K562 (cell line): ENCODE data around the gene RAB43. TPM values are rescaled to one million over a fixed set of nuclear protein-coding genes. Genes with fewer than 3 reads are reported as not detected.

Experiments
- ATAC-seq: fragments of 200-7000 bp; cut with Tn5 transposase; 3 replicates; pipeline ENCODE4 v1.9.1; 2020; ENCODE audit warnings: moderate library complexity
- BruUV-seq: library from RNA; stranded (reverse); fragments of 400-500 nt; replicated peaks from 2 replicates; lab custom pipeline; 2021; lab: Mats Ljungman, UMichigan
- CTCF ChIA-PET: fragments of 300-600 bp; formaldehyde crosslinking; extraction: SDS; loops from one replicate; lab custom pipeline; 2021; ENCODE audit warnings: low intra/inter-chr PET ratio; lab: Yijun Ruan, JAX
- POLR2A ChIA-PET: fragments of 300-600, 350-650 bp; sonication (Branson Sonifier 250); formaldehyde crosslinking; extraction: SDS; loops from one replicate; lab custom pipeline; 2021; ENCODE audit warnings: antibody characterized with exemption, inconsistent platforms; lab: Yijun Ruan, JAX
- DNase-seq, 4 experiments: peaks; one replicate each; pipeline versions ENCODE4 v3.0.0 to v3.0.0-alpha.2; 2011 to 2018; ENCODE audit warnings: low spot score in 3 of 4, mixed read lengths in 3 of 4; ENCODE audit errors: extremely low read depth in 1 of 4
- FAIRE-seq: peaks from 2 replicates; lab custom pipeline; 2011; peaks lifted over from hg19 to GRCh38; lab: Jason Lieb, UNC
- H2AFZ ChIP-seq: 2 replicates; pipeline ENCODE4 v1.6.0; 2011; ENCODE audit warnings: low read depth, low read length, control low read depth, inconsistent platforms
- H3K27ac ChIP-seq: fragments of 200-600 bp; 3 replicates; pipeline ENCODE4 v1.8.0; 2011; ENCODE audit warnings: low read depth, mild to moderate bottlenecking, control low read depth, inconsistent platforms, low read length, moderate library complexity, mixed read lengths; ENCODE audit errors: extremely low read depth
- H3K27me3 ChIP-seq, 2 experiments: fragments of 300-600 bp in 1 of 2; 2 replicates in 1 of 2; 3 replicates in 1 of 2; pipeline versions ENCODE4 v1.6.0 to v1.8.0; 2011; ENCODE audit warnings: inconsistent platforms in 2 of 2, low read length in 2 of 2, mild to moderate bottlenecking in 1 of 2, mixed read lengths in 1 of 2, moderate library complexity in 1 of 2; ENCODE audit not compliant: control insufficient read depth in 2 of 2, insufficient read depth in 2 of 2
- H3K36me3 ChIP-seq: fragments of 300-600 bp; 3 replicates; pipeline ENCODE4 v1.8.0; 2011; ENCODE audit warnings: mild to moderate bottlenecking, low read length, inconsistent platforms; ENCODE audit not compliant: control insufficient read depth, insufficient read depth
- H3K4me1 ChIP-seq, 2 experiments: fragments of 200-600 bp in 1 of 2; replicated peaks in 1 of 2; 2 replicates in 1 of 2; 3 replicates in 1 of 2; pipeline versions ENCODE4 v1.5.1 to v1.8.0; 2011; ENCODE audit warnings: inconsistent platforms in 2 of 2, low read length in 2 of 2, mild to moderate bottlenecking in 1 of 2, mixed read lengths in 1 of 2, moderate library complexity in 1 of 2; ENCODE audit not compliant: control insufficient read depth in 2 of 2, insufficient read depth in 2 of 2
- H3K4me2 ChIP-seq: 2 replicates; pipeline ENCODE4 v1.6.1; 2011; ENCODE audit warnings: low read length, control low read depth, inconsistent platforms, mixed read lengths; ENCODE audit not compliant: insufficient read depth
- H3K4me3 ChIP-seq: fragments of 200-600 bp; sonication (generic), shearing (Covaris generic); 2 replicates; pipeline ENCODE4 v1.5.1; 2016; ENCODE audit warnings: control low read depth, inconsistent platforms
- H3K79me2 ChIP-seq: fragments of 200-600 bp; 3 replicates; pipeline ENCODE4 v1.8.0; 2011; ENCODE audit warnings: low read length, inconsistent platforms; ENCODE audit not compliant: control insufficient read depth, insufficient read depth
- H3K9ac ChIP-seq, 2 experiments: 2 replicates each; pipeline versions ENCODE4 v1.6.0 to v1.6.1; 2011; ENCODE audit warnings: low read depth in 2 of 2, low read length in 2 of 2, control low read depth in 1 of 2, inconsistent platforms in 1 of 2, mild to moderate bottlenecking in 1 of 2, mixed read lengths in 1 of 2; ENCODE audit not compliant: insufficient read depth in 1 of 2
- H3K9me1 ChIP-seq: one replicate; pipeline ENCODE4 v1.6.0; 2011; ENCODE audit warnings: inconsistent platforms, mild to moderate bottlenecking, low read length, moderate library complexity; ENCODE audit not compliant: control insufficient read depth, insufficient read depth
- H3K9me3 ChIP-seq: replicated peaks from 2 replicates; pipeline ENCODE4 v1.5.1; 2011; ENCODE audit warnings: low read depth, low read length, inconsistent platforms; ENCODE audit not compliant: control insufficient read depth, insufficient read depth
- H4K20me1 ChIP-seq: replicated peaks from 2 replicates; pipeline ENCODE4 v1.6.1; 2011; ENCODE audit warnings: low read length, inconsistent platforms, mixed read lengths; ENCODE audit not compliant: control insufficient read depth, insufficient read depth
- EGR1 ChIP-seq: fragments of 450-650 bp; conservative IDR thresholded peaks from 2 replicates; pipeline ENCODE4 v1.6.1; 2017; ENCODE audit warnings: mild to moderate bottlenecking
- NR3C1 ChIP-seq: sonication (generic); formaldehyde crosslinking; IDR thresholded peaks from 2 replicates; pipeline ENCODE4 v1.8.1; 2022; ENCODE audit warnings: missing genetic modification reagents
- RBFOX2 ChIP-seq: fragments of 200-400 bp; formaldehyde crosslinking; IDR thresholded peaks from 2 replicates; pipeline ENCODE4 v1.6.1; 2017; ENCODE audit warnings: low read depth, mild to moderate bottlenecking, low read length, moderate library complexity
- SRSF7 ChIP-seq: fragments of 200-400 bp; formaldehyde crosslinking; optimal IDR thresholded peaks from 2 replicates; pipeline ENCODE3; 2017; ENCODE audit warnings: mild to moderate bottlenecking, low read depth, low read length
- ZKSCAN3 ChIP-seq: fragments of 250-450 bp; sonication (Bioruptor Pico); IDR thresholded peaks from 2 replicates; pipeline ENCODE4 v1.4.0; 2020
- ZNF75A ChIP-seq: fragments of 450-650 bp; formaldehyde crosslinking; IDR thresholded peaks from 2 replicates; pipeline ENCODE4 v1.4.0; 2020; ENCODE audit warnings: mild to moderate bottlenecking
- WGBS: fragments of 100-300 bp; shearing (Covaris generic); methylation state at CpG from one replicate; pipeline ENCODE4 v1.1.6; 2016; ENCODE audit warnings: low coverage, mixed read lengths; ENCODE audit not compliant: insufficient coverage; ENCODE audit errors: missing lambda C conversion rate; 5-methylcytosine and 5-hydroxymethylcytosine counted together
- in situ Hi-C: fragments of 300-500 bp; cut with MboI; formaldehyde crosslinking; loops from 4 replicates; pipeline ENCODE4 v1.15.0; 2018; ENCODE audit warnings: inconsistent platforms, mixed read lengths
- intact Hi-C: fragments of 100-400 bp; cut with micrococcal nuclease; formaldehyde crosslinking; loops from 2 replicates; pipeline ENCODE4 v1.14.2; 2022
- polyA plus RNA-seq, 8 experiments: library from polyadenylated mRNA; depleted of rRNA in 4 of 8; stranded (reverse) in 5 of 8; unstranded in 3 of 8; fragments of >200 nt; fragmentation: Nextera tagmentation in 2 of 8; fragmentation: Illumina TruSeq in 1 of 8; extraction: Ambion mirVana in 2 of 8; extraction: Trizol in 1 of 8; gene quantifications; 2 replicates each; pipeline versions ENCODE4 v1.2.1 to v1.2.3, GENCODE V29; 2011 to 2014; ENCODE audit warnings: inconsistent platforms in 1 of 8, missing spikeins in 1 of 8
- total RNA-seq, 7 experiments: library from RNA; depleted of rRNA in 6 of 7; stranded (reverse); fragments of >200 nt in 6 of 7; fragmentation: Illumina TruSeq in 2 of 7; extraction: Trizol in 2 of 7; gene quantifications; 2 replicates each; pipeline versions ENCODE4 v1.2.1 to v1.2.3, GENCODE V29; 2011 to 2021; ENCODE audit warnings: low replicate concordance in 1 of 7
- TF ChIP-seq, protein P1 (sequence below), 2 experiments: fragments of 250-450 bp in 1 of 2; fragments of 450-650 bp in 1 of 2; sonication (Bioruptor Pico) in 1 of 2; IDR thresholded peaks; 2 replicates each; pipeline versions ENCODE4 v1.6.1 to v1.8.0; 2016 to 2021; ENCODE audit warnings: mild to moderate bottlenecking in 2 of 2, moderate library complexity in 2 of 2, missing compliant biosample characterization in 1 of 2, missing genetic modification characterization in 1 of 2
- TF ChIP-seq, protein P2 (sequence below): fragments of 250-450 bp; sonication (Bioruptor Pico); IDR thresholded peaks from 2 replicates; pipeline ENCODE4 v1.8.0; 2021; ENCODE audit warnings: mild to moderate bottlenecking, moderate library complexity
- TF ChIP-seq, protein P3 (sequence below), 2 experiments: IDR thresholded peaks; 2 replicates each; pipeline ENCODE4 v1.6.1; 2012; ENCODE audit warnings: improper control_type of control experiment in 2 of 2, low read depth in 2 of 2, low read length in 2 of 2, borderline replicate concordance in 1 of 2
- TF ChIP-seq, protein P4 (sequence below): IDR thresholded peaks from 2 replicates; pipeline ENCODE4 v1.6.1; 2011; ENCODE audit warnings: borderline replicate concordance, low read depth, mild to moderate bottlenecking, moderate library complexity, low read length; ENCODE audit not compliant: insufficient read depth, poor library complexity, severe bottlenecking
- TF ChIP-seq, protein P5 (sequence below): sonication (generic); formaldehyde crosslinking; IDR thresholded peaks from 2 replicates; pipeline ENCODE4 v1.8.0; 2023; ENCODE audit warnings: mild to moderate bottlenecking, missing genetic modification reagents
- TF ChIP-seq, protein P6 (sequence below): fragments of 250-450 bp; sonication (Bioruptor Pico); IDR thresholded peaks from 2 replicates; pipeline ENCODE4 v1.8.0; 2021; ENCODE audit warnings: borderline replicate concordance, mild to moderate bottlenecking, moderate library complexity; ENCODE audit not compliant: poor library complexity, severe bottlenecking

Gene RAB43
- total and polyA plus RNA-seq, 9 of the 15 experiments (the other 6 are each of a cell fraction or from before 2014, with no cell fraction given) = 0.04 to 6.8 (median 1.7) TPM; not detected in 2

DNA sequence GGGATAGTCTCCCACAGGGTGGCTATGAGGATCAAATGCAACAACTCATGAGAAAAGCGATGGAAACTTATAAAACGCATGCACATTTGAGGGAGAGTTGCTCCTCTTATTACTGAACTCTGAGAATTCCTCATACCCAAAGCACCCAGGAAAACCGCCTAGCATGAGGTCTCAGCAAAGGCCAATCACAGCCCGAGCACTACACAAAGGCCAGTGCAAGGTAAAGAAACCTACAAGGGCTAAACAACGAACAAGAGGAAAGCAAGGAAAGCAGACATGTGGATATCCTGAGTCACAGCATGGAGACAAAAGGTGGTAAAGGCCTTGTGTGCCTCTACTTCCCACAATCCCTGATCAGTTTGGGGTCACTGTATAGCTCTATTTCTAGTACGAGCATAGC, 7.1 kb downstream of the RAB43 start:
- Histone ChIP-seq H3K4me3 (no peak overlapping the region), H3K9me1 (no peaks in the 10 kb centered on the region), H3K4me1 (peaks cover 2 to 14% of the 10 kb centered on the region in 2 experiments), H3K36me3 (no peaks in the 10 kb centered on the region; the same call in 2 of the 3 replicates), H4K20me1 (no peaks in the 10 kb centered on the region), H3K9me3 (no peaks in the 10 kb centered on the region), H3K79me2 (peaks cover 6% of the 10 kb centered on the region; the same call in 1 of the 3 replicates), H3K27ac (no peak overlapping the region), H3K9ac (no peak overlapping the region), H3K27me3 (no peaks in the 10 kb centered on the region), H3K4me2 (no peak overlapping the region), H2AFZ (no peak overlapping the region)
- ChIA-PET CTCF (no interaction called here), POLR2A (no interaction called here)
- DNase-seq = no peak
- no peak for ATAC-seq
- BruUV-seq = no TSS peak
- WGBS = 74% methylated on average over 6 of the region's 6 CpGs
- intact Hi-C loops (no loop called here), in situ Hi-C loops (no loop called here)
- no peak for FAIRE-seq
- TF ChIP-seq, protein P1, sequence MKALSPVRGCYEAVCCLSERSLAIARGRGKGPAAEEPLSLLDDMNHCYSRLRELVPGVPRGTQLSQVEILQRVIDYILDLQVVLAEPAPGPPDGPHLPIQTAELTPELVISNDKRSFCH (CRISPR knock-in tag; IDR thresholded peaks at IDR 0.05) = no peak
- TF ChIP-seq, protein P1 (tag; IDR thresholded peaks at IDR 0.05) = no peak
- TF ChIP-seq ZKSCAN3 (CRISPR knock-in tag) (no peak), EGR1 (no peak), RBFOX2 (no peak), SRSF7 (no peak), ZNF75A (no peak), NR3C1 (CRISPR knock-in tag) (no peak)
- TF ChIP-seq, protein P2, sequence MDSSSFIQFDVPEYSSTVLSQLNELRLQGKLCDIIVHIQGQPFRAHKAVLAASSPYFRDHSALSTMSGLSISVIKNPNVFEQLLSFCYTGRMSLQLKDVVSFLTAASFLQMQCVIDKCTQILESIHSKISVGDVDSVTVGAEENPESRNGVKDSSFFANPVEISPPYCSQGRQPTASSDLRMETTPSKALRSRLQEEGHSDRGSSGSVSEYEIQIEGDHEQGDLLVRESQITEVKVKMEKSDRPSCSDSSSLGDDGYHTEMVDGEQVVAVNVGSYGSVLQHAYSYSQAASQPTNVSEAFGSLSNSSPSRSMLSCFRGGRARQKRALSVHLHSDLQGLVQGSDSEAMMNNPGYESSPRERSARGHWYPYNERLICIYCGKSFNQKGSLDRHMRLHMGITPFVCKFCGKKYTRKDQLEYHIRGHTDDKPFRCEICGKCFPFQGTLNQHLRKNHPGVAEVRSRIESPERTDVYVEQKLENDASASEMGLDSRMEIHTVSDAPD (CRISPR knock-in tag) = no peak
- TF ChIP-seq, protein P3, sequence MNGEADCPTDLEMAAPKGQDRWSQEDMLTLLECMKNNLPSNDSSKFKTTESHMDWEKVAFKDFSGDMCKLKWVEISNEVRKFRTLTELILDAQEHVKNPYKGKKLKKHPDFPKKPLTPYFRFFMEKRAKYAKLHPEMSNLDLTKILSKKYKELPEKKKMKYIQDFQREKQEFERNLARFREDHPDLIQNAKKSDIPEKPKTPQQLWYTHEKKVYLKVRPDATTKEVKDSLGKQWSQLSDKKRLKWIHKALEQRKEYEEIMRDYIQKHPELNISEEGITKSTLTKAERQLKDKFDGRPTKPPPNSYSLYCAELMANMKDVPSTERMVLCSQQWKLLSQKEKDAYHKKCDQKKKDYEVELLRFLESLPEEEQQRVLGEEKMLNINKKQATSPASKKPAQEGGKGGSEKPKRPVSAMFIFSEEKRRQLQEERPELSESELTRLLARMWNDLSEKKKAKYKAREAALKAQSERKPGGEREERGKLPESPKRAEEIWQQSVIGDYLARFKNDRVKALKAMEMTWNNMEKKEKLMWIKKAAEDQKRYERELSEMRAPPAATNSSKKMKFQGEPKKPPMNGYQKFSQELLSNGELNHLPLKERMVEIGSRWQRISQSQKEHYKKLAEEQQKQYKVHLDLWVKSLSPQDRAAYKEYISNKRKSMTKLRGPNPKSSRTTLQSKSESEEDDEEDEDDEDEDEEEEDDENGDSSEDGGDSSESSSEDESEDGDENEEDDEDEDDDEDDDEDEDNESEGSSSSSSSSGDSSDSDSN (IDR thresholded peaks at IDR 0.05; ENCODE audit: borderline replicate concordance in 1 of 2, low read depth in 2 of 2, low read length in 2 of 2) = no peak
- TF ChIP-seq, protein P4, sequence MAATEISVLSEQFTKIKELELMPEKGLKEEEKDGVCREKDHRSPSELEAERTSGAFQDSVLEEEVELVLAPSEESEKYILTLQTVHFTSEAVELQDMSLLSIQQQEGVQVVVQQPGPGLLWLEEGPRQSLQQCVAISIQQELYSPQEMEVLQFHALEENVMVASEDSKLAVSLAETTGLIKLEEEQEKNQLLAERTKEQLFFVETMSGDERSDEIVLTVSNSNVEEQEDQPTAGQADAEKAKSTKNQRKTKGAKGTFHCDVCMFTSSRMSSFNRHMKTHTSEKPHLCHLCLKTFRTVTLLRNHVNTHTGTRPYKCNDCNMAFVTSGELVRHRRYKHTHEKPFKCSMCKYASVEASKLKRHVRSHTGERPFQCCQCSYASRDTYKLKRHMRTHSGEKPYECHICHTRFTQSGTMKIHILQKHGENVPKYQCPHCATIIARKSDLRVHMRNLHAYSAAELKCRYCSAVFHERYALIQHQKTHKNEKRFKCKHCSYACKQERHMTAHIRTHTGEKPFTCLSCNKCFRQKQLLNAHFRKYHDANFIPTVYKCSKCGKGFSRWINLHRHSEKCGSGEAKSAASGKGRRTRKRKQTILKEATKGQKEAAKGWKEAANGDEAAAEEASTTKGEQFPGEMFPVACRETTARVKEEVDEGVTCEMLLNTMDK = no peak
- TF ChIP-seq, protein P5, sequence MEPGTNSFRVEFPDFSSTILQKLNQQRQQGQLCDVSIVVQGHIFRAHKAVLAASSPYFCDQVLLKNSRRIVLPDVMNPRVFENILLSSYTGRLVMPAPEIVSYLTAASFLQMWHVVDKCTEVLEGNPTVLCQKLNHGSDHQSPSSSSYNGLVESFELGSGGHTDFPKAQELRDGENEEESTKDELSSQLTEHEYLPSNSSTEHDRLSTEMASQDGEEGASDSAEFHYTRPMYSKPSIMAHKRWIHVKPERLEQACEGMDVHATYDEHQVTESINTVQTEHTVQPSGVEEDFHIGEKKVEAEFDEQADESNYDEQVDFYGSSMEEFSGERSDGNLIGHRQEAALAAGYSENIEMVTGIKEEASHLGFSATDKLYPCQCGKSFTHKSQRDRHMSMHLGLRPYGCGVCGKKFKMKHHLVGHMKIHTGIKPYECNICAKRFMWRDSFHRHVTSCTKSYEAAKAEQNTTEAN (CRISPR knock-in tag) = no peak
- TF ChIP-seq, protein P6, sequence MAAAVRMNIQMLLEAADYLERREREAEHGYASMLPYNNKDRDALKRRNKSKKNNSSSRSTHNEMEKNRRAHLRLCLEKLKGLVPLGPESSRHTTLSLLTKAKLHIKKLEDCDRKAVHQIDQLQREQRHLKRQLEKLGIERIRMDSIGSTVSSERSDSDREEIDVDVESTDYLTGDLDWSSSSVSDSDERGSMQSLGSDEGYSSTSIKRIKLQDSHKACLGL (CRISPR knock-in tag) = no peak
